ENCODE results near the gene PPARG.

Gene PPARG

DNA sequence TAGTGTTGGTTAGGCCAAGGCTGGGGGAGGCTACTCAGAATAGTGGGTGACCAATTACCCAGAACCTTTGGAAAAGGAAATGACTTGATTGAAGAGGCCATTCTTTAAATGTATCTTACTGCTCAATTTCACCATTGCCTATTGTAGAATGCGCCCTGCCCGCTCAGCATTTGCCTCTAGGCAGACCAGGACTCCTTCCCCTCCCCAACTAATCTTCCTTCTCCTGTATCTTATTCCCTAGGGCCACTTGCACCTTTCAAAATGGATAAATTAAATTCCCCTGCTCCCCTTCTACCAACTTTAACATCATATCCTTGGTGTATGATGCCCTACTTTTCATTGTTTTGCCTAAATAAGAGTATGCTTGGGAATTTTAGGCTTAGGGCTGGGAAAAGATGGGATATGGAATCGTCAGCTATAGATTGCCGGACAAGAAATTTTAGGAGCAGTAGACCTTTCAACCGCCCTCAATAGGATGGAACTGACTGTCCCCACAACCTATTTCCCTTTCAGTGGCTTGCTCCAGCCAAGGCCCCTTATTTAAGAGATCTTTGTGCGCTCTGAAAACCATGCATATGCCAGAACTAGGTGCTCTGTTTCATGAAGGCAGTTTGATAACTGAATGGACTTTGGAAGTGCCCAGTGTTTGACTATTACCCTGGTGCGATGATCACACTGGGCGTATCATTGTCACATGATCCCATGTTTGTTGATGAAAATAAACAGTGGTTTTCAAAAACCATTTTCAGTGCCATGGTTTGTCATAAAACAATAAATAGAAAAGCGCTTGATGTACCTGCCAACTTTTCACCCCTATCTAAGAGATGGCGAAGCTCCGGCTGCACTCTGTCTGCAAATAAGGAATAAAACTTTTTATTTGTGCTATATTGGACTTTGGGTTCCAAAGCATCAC lies 121.1 kb downstream of the PPARG start:
- no peak for DNase-seq (ENCODE audit: low read depth in 2 of 2, low spot score in 1 of 2)

DNA sequence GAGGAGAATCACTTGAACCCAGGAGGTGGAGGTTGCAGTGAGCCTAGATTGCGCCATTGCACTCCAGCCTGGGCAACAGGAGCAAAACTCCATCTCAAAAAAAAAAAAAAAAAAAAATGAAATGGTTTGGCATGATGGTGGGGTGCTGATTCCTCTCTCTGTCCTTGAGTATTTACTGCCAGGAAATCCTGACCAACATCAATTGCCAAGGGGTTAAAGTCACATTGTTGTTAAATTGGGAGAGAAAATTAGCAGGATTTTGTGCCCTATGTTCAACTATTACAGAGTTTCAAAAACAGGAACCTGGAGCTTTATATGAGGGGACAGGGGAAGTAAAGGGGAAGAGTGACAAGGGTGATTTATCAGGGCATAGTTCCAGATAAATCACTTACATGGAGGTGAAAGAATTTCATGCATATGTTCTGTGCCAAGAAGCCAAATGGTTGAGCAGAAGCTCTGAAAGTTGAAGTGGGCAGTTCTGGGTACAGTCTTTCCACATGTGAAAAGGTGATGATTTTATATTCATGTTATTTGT lies 124.9 kb downstream of the PPARG start:
- DNase-seq (ENCODE audit: low read depth in 2 of 2, low spot score in 1 of 2), result no peak

DNA sequence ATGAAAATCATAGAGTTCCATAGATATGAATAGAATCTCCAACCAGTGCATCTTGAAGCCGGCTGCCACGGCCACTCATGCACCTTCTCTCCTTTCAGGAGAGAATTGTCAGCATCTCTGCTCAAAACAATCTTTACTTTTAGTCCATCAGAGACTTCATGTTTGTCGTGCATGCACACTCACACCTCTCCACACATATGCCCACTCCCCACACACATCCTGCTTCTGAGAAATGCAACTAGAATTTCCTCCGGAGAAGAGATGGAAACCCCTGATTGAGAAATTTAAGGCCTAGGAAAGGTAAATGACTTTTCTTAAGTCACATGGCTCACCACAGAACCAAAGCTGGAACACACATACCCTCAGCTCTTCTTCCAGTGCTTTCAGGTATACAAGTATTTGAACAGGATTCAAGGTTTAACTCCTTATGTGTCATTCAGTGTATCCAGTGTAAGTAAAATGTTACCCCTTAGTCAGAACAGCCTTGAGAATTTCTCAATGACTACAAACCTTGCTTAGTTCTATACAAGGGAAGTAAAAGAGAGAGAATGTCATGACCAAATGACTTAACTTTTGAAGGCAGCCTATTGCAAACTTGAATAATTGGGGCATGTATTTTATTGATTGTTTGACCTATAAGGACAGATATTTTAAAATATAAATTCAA lies 126.3 kb downstream of the PPARG start:
- DNase-seq (ENCODE audit: low read depth in 2 of 2, low spot score in 1 of 2), result no peak

DNA sequence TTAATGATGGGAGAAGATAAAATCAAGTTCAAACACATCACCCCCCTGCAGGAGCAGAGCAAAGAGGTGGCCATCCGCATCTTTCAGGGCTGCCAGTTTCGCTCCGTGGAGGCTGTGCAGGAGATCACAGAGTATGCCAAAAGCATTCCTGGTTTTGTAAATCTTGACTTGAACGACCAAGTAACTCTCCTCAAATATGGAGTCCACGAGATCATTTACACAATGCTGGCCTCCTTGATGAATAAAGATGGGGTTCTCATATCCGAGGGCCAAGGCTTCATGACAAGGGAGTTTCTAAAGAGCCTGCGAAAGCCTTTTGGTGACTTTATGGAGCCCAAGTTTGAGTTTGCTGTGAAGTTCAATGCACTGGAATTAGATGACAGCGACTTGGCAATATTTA lies 127.9 kb downstream of the PPARG start:
- DNase-seq (ENCODE audit: low read depth in 2 of 2, low spot score in 1 of 2), result no peak

- DNase-seq (ENCODE audit: low read depth in 2 of 2, low spot score in 1 of 2), result no peak
Measured at GRCh38 chr3:12420393-12420792, 131.5 kb downstream of the PPARG start.

- DNase-seq (ENCODE audit: low read depth in 2 of 2, low spot score in 1 of 2), result no peak
Measured at GRCh38 chr3:12421132-12421531, 132.3 kb downstream of the PPARG start.

DNA sequence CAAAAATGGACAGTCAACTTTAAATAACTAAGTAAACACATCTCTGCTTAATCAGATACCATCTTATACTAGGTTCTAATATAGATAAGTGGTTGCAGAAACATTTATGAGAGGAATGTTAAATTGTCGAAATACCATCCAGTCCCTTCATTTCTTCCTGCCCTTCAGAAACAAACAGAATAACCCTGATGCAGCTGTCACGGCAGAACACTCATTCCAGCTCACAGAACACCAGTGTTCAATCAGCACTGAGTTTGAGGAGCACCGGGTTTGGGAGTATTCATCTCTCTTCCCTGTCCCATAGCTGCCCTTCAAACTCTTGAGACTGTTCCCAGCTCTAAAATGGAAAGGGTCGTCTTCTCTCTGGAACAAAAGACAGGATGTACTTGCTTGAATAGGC lies 134.3 kb downstream of the PPARG start:
- DNase-seq (ENCODE audit: low read depth in 2 of 2, low spot score in 1 of 2), result no peak

GRCh38 chr3:12423918-12424630 lies 135.2 kb downstream of the PPARG start:
- DNase-seq (ENCODE audit: low read depth in 2 of 2, low spot score in 1 of 2), result no peak

GRCh38 chr3:12424635-12425319 lies 135.9 kb downstream of the PPARG start:
- DNase-seq (ENCODE audit: low read depth in 2 of 2, low spot score in 1 of 2), result no peak

GRCh38 chr3:12425850-12426579 lies 137.1 kb downstream of the PPARG start:
- no peak for DNase-seq (ENCODE audit: low read depth in 2 of 2, low spot score in 1 of 2)

- no peak for DNase-seq (ENCODE audit: low read depth in 2 of 2, low spot score in 1 of 2)
Measured at GRCh38 chr3:12427551-12427950, 138.7 kb downstream of the PPARG start.

DNA sequence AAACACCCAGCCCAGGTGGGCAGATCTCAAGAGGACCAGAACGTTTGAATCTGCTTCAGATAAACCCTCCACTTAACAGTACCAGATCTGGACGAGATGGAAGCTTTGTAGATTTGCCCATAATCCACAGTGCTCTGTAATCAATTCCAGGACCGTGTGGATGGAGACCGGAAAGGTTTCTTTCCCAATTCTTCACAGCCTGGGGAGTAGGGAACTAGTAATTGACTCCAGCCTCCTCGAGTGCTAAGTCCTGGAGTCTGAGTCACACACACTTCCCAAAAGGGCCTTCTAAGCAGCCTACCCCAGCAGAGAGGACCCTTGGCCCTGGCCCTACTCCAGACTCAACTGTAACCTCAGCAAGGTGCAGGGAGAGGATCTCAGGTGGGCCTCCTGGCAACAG lies 139.3 kb downstream of the PPARG start:
- no peak for DNase-seq (ENCODE audit: low read depth in 2 of 2, low spot score in 1 of 2)

GRCh38 chr3:12430086-12430485 lies 141.2 kb downstream of the PPARG start:
- DNase-seq (ENCODE audit: low read depth in 2 of 2, low spot score in 1 of 2), result no peak

DNA sequence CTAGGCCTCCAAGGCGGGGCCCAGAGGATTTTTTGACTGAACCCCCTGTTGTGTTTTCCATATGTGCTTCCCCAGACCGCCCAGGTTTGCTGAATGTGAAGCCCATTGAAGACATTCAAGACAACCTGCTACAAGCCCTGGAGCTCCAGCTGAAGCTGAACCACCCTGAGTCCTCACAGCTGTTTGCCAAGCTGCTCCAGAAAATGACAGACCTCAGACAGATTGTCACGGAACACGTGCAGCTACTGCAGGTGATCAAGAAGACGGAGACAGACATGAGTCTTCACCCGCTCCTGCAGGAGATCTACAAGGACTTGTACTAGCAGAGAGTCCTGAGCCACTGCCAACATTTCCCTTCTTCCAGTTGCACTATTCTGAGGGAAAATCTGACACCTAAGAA lies 145.0 kb downstream of the PPARG start:
- no peak for DNase-seq (ENCODE audit: low read depth in 2 of 2, low spot score in 1 of 2)

DNA sequence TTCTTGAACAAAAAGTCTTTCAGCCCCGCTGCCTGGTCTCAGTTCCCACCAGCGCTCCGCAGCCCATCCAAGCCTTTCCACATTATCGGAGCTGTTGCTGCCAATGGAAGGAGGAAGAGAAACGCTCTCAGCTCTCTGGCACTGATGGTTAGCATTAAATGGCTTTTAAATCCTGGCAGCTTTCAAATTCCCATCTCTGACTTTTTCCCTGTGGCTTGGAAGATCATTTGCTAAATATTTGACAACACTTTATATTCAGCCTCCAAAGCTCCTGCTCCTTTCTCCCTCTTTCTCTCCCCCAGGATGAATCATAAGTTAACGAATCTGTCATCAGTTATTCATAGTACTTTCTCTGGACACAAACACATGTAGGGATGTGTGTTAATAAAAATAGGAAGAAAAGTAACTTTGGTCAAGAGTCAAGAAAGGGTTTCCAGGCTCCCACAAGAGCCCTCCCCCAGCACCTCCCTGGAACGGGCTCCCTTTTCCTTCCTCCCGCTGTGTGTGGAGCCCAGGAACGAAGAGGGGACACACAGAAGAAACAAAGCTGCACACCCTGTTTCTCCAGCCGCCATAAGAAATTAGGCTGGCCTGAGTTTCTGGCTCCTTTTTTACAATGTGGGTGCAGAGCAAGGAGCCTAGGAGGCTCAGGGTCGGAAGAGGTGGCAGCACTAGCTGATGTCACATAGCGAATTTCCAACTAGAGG lies 147.8 kb downstream of the PPARG start:
- DNase-seq (ENCODE audit: low read depth in 2 of 2, low spot score in 1 of 2), result no peak

DNA sequence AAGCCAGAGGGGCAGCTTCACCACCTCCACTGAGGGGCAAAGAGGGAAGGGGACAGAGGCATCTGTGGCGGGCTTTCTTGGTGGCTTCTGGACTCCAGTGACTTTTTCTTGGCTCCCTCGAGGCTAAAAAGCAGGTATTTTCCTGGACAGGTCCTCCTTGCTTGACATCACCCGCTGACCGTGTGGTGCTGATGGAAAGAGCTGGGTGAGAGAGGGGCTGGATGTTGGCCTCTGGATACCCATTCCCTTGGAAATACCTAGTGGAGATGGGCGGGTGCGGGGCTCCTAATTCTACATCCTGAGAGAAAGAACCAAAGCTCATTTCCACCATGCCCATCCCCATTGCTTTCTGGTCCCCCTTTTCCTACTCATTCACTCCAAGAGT lies 148.3 kb downstream of the PPARG start:
- DNase-seq (ENCODE audit: low read depth in 2 of 2, low spot score in 1 of 2), result no peak

- no peak for DNase-seq (ENCODE audit: low read depth in 2 of 2, low spot score in 1 of 2)
Measured at GRCh38 chr3:12437861-12438260, 149.0 kb downstream of the PPARG start.

DNA sequence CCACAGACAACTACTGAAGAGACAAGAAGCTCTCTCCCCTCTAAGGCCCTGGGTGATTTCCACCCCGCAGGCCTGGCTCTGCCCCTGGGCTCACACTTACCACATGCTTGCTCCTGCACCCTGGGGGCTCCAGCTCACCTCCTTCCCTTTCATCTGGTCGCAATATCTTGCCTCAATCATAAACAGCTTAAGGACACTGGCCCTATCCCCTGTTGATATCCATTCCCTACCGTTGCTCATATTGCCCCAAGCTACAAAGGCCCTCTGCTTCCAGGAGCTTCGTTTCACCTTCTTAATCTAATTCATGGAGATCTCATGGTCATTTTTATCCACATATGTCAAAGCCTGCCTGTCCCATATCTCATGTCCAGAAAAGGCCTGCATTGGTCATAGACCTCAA lies 149.4 kb downstream of the PPARG start:
- no peak for DNase-seq (ENCODE audit: low read depth in 2 of 2, low spot score in 1 of 2)

GRCh38 chr3:12439161-12439940 lies 150.5 kb downstream of the PPARG start:
- no peak for DNase-seq (ENCODE audit: low read depth in 2 of 2, low spot score in 1 of 2)

Measured in stimulated activated CD8-positive, alpha-beta memory T cell treated with anti-CD3 and anti-CD28 coated beads, Interleukin-4, amount 100 ng/mL, for 4 hours (primary cell).